GM04504 (cell line): ENCODE results near the gene FIS1.
"Not testable (repeated sequence)": the region's sequence is repeated elsewhere in the genome, so short reads cannot be mapped to it uniquely, and the experiment has no call there.

ENCODE experiments used
- DNase-seq: peaks from one replicate; pipeline ENCODE4 v3.0.0-alpha.2; 2012; ENCODE audit warnings: low read depth

The FIS1 gene

GRCh38 chr7:101244375-101245146 lies at the start of gene FIS1:
TSS of gene FIS1 (minus strand) at chr7:101245081. CDS start at chr7:101245004, 77 bp downstream.
- peak; percentile 77 for DNase-seq

- no peak for DNase-seq
Measured at GRCh38 chr7:101294039-101294831, 49.4 kb upstream of the FIS1 start.

- not testable (repeated sequence) for DNase-seq
Measured at GRCh38 chr7:101293069-101294021, 48.5 kb upstream of the FIS1 start.

GRCh38 chr7:101292566-101292965 lies 47.7 kb upstream of the FIS1 start:
- DNase-seq: not testable (repeated sequence)

- DNase-seq: not testable (repeated sequence)
Measured at GRCh38 chr7:101290186-101291037, 45.5 kb upstream of the FIS1 start.

- not testable (repeated sequence) for DNase-seq
Measured at GRCh38 chr7:101289687-101290086, 44.8 kb upstream of the FIS1 start.

- DNase-seq: no peak
Measured at GRCh38 chr7:101288439-101288838, 43.6 kb upstream of the FIS1 start.

- no peak for DNase-seq
Measured at GRCh38 chr7:101287032-101287431, 42.2 kb upstream of the FIS1 start.

- DNase-seq: not testable (repeated sequence)
Measured at GRCh38 chr7:101285880-101286279, 41.0 kb upstream of the FIS1 start.

GRCh38 chr7:101285171-101285570 lies 40.3 kb upstream of the FIS1 start:
- no peak for DNase-seq

- not testable (repeated sequence) for DNase-seq
Measured at GRCh38 chr7:101280912-101281311, 36.0 kb upstream of the FIS1 start.

GRCh38 chr7:101278461-101279292 lies 33.8 kb upstream of the FIS1 start:
- no peak for DNase-seq

- DNase-seq: no peak
Measured at GRCh38 chr7:101277155-101277554, 32.3 kb upstream of the FIS1 start.

GRCh38 chr7:101273206-101273605 lies 28.3 kb upstream of the FIS1 start:
- DNase-seq: no peak

GRCh38 chr7:101271021-101271420 lies 26.1 kb upstream of the FIS1 start:
- DNase-seq: no peak

- no peak for DNase-seq
Measured at GRCh38 chr7:101269664-101270063, 24.8 kb upstream of the FIS1 start.

- no peak for DNase-seq
Measured at GRCh38 chr7:101265622-101266516, 21.0 kb upstream of the FIS1 start.

- DNase-seq: not testable (repeated sequence)
Measured at GRCh38 chr7:101264102-101264706, 19.3 kb upstream of the FIS1 start.
